Calu3 (cell line): ENCODE results near the gene MBD5. TPM values are rescaled to one million over a fixed set of nuclear protein-coding genes. Genes with fewer than 3 reads are reported as not detected.

Experiments used
- BruUV-seq: library from RNA; stranded (reverse); fragments of 400-500 nt; replicated peaks from 2 replicates; lab custom pipeline; 2021; lab: Mats Ljungman, UMichigan
- CTCF ChIA-PET: fragments of 300-600 bp; sonication (Branson Sonifier 250); formaldehyde crosslinking; loops from one replicate; lab custom pipeline; 2022; ENCODE audit warnings: antibody characterized with exemption; lab: Charles Lee
- DNase-seq: peaks from one replicate; pipeline ENCODE4 v3.0.0; 2022
- H3K27ac Mint-ChIP-seq: one replicate; pipeline ENCODE4 v1.8.0; 2022; ENCODE audit warnings: mixed read lengths; ENCODE audit not compliant: unreplicated experiment
- H3K27me3 Mint-ChIP-seq: one replicate; pipeline ENCODE4 v1.8.0; 2022; ENCODE audit warnings: mixed read lengths; ENCODE audit not compliant: unreplicated experiment
- H3K36me3 Mint-ChIP-seq: one replicate; pipeline ENCODE4 v1.8.0; 2022; ENCODE audit warnings: mild to moderate bottlenecking, moderate library complexity, mixed read lengths; ENCODE audit not compliant: insufficient read depth, unreplicated experiment
- H3K4me1 Mint-ChIP-seq: one replicate; pipeline ENCODE4 v1.8.0; 2022; ENCODE audit warnings: mild to moderate bottlenecking, low read depth, mixed read lengths; ENCODE audit not compliant: unreplicated experiment
- H3K4me3 Mint-ChIP-seq: one replicate; pipeline ENCODE4 v1.8.0; 2022; ENCODE audit warnings: mild to moderate bottlenecking, low read depth, moderate library complexity, mixed read lengths; ENCODE audit not compliant: unreplicated experiment
- H3K9me3 Mint-ChIP-seq: one replicate; pipeline ENCODE4 v1.8.0; 2022; ENCODE audit warnings: low read depth, mixed read lengths; ENCODE audit not compliant: unreplicated experiment
- intact Hi-C: fragments of 100-400 bp; cut with micrococcal nuclease; formaldehyde crosslinking; loops from one replicate; pipeline ENCODE4 v1.10.0; 2022; ENCODE audit not compliant: unreplicated experiment
- total RNA-seq: library from RNA; stranded (reverse); gene quantifications from 2 replicates; pipeline ENCODE4 v1.2.3, GENCODE V29; 2022
- TF ChIP-seq, protein P1 (sequence below): fragments of 200-600 bp; IDR thresholded peaks from one replicate; pipeline ENCODE4 v1.8.0; 2022; ENCODE audit warnings: antibody characterized with exemption; ENCODE audit not compliant: unreplicated experiment

Gene MBD5
- total RNA-seq, 1 experiment from 2014 or later: 36.4 TPM

DNA sequence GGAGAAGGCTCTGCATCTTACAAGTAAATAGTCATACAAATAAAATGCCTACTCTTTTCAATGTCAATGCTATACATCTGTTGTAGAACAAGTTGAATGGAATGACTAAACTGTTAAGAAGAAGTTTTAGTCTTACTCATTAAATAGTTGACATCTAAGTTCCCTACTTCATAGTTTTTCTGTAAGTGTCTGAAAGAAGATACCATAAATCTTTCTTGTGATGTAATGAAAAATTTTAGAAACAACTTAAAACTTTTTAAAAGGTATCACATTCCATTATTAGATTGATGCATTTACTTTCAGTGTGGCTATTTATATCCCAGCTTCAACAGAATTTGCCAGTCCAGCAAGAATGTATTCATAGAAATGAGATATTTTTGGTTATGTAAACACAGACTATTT lies 438.5 kb downstream of the MBD5 start:
- no peak for DNase-seq
- H3K4me1 Mint-ChIP-seq: no peaks in the 10 kb centered on the region
- H3K27ac Mint-ChIP-seq: no peak overlapping the region
- no peaks in the 10 kb centered on the region for H3K9me3 Mint-ChIP-seq
- intact Hi-C loops: no loop called here
- H3K27me3 Mint-ChIP-seq: no peaks in the 10 kb centered on the region
- H3K36me3 Mint-ChIP-seq: no peaks in the 10 kb centered on the region
- TF ChIP-seq, protein P1, sequence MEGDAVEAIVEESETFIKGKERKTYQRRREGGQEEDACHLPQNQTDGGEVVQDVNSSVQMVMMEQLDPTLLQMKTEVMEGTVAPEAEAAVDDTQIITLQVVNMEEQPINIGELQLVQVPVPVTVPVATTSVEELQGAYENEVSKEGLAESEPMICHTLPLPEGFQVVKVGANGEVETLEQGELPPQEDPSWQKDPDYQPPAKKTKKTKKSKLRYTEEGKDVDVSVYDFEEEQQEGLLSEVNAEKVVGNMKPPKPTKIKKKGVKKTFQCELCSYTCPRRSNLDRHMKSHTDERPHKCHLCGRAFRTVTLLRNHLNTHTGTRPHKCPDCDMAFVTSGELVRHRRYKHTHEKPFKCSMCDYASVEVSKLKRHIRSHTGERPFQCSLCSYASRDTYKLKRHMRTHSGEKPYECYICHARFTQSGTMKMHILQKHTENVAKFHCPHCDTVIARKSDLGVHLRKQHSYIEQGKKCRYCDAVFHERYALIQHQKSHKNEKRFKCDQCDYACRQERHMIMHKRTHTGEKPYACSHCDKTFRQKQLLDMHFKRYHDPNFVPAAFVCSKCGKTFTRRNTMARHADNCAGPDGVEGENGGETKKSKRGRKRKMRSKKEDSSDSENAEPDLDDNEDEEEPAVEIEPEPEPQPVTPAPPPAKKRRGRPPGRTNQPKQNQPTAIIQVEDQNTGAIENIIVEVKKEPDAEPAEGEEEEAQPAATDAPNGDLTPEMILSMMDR: no peak
- H3K4me3 Mint-ChIP-seq: no peak overlapping the region
- no TSS peak for BruUV-seq
- CTCF ChIA-PET: no interaction called here

DNA sequence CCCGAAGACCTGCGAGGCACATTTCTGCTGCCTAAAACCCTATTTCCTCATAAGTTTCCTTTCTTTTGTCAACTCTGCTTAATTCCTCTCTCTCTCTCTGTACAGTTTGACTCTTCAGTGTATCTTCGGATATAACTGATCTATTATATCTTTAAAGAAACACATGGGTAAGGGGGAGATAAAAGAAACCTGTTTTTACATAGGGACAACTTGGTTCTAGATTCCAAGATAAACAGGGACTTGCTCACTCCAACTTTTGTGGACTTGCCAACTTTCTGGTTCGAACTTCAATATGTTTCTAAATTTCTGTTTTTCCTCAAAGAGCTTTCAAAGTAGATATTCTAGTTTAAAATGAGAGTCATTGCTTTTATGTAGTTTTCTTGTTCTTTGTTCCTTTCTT lies 441.0 kb downstream of the MBD5 start:
- H3K4me3 Mint-ChIP-seq: no peak overlapping the region
- no peaks in the 10 kb centered on the region for H3K9me3 Mint-ChIP-seq
- CTCF ChIA-PET: no interaction called here
- no peak for DNase-seq
- H3K27ac Mint-ChIP-seq: no peak overlapping the region
- H3K27me3 Mint-ChIP-seq: no peaks in the 10 kb centered on the region
- no peaks in the 10 kb centered on the region for H3K36me3 Mint-ChIP-seq
- intact Hi-C loops: no loop called here
- TF ChIP-seq, protein P1: no peak
- BruUV-seq: no TSS peak
- no peaks in the 10 kb centered on the region for H3K4me1 Mint-ChIP-seq

DNA sequence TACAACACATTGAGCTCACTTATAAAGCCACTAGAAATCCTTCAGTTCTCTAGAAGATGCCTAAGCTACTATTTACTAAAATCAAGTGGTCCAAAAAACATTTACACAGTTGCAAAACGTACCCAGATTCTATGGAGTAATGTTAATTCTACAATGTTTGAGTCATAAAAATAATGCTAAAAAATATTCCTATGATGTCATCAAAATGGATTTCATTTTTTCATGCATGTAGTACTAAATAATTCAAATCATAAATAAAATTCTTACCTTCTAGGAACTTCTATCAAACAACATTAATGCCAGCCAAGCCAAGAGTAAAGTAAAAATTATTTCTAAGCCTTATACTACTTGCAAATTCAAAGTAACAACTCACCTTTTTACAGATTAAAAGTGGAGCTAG lies 454.7 kb downstream of the MBD5 start:
- intact Hi-C loops: no loop called here
- Mint-ChIP-seq H3K36me3 (no peaks in the 10 kb centered on the region), H3K27me3 (no peaks in the 10 kb centered on the region), H3K27ac (no peak overlapping the region), H3K9me3 (no peaks in the 10 kb centered on the region), H3K4me1 (no peaks in the 10 kb centered on the region), H3K4me3 (no peak overlapping the region)
- CTCF ChIA-PET: no interaction called here
- no peak for DNase-seq
- BruUV-seq: no TSS peak
- TF ChIP-seq, protein P1: no peak

DNA sequence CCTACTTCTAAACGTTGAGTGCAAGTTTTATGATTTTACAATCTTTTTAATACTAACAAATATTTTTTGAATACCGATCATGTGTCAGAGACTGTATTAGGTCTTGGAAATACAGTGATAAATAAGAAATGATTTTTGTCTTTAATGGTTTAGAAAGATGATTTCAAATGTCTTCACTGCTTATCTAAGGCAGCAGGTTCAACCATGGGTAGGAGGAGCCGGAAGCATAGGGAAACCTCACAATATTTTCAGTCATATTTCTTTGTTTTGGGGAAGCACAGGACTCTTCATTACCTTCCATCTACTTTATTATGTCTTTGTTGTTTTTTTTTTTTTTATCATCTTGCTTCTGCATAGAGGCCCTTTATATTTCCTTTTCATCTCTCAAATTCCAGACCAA lies 458.5 kb downstream of the MBD5 start:
- H3K9me3 Mint-ChIP-seq: no peaks in the 10 kb centered on the region
- H3K27ac Mint-ChIP-seq: no peak overlapping the region
- CTCF ChIA-PET: no interaction called here
- no peaks in the 10 kb centered on the region for H3K27me3 Mint-ChIP-seq
- TF ChIP-seq, protein P1: no peak
- no peak for DNase-seq
- no peaks in the 10 kb centered on the region for H3K4me1 Mint-ChIP-seq
- H3K36me3 Mint-ChIP-seq: no peaks in the 10 kb centered on the region
- intact Hi-C loops: no loop called here
- no TSS peak for BruUV-seq
- no peak overlapping the region for H3K4me3 Mint-ChIP-seq

DNA sequence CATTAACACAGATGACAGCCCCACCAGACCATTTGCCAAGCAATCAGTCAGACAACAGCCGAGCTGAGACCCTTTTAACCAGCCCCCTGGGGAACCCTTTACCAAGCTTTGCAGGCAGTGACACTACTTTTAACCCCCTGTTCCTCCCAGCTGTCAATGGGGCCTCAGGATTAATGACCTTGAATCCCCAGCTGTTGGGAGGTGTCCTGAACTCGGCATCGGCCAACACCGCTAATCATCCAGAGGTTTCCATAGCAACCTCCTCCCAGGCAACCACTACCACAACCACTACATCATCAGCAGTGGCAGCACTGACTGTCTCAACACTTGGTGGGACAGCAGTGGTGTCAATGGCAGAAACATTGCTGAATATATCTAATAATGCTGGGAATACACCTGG lies 462.8 kb downstream of the MBD5 start:
- Mint-ChIP-seq H3K9me3 (no peaks in the 10 kb centered on the region), H3K4me1 (no peaks in the 10 kb centered on the region), H3K36me3 (no peaks in the 10 kb centered on the region), H3K27me3 (no peaks in the 10 kb centered on the region), H3K27ac (no peak overlapping the region), H3K4me3 (no peak overlapping the region)
- BruUV-seq: no TSS peak
- intact Hi-C loops: no loop called here
- TF ChIP-seq, protein P1: no peak
- CTCF ChIA-PET: no interaction called here
- DNase-seq: no peak
